ENCODE data around the gene ARHGEF16. TPM values are rescaled to one million over a fixed set of nuclear protein-coding genes. Genes with fewer than 3 reads are reported as not detected.

ARHGEF16 gene
- total RNA-seq, 1 donor from 2014 or later: 33.0 TPM

- DNase-seq (ENCODE audit: low read depth): no peak
- TF ChIP-seq, protein P1, sequence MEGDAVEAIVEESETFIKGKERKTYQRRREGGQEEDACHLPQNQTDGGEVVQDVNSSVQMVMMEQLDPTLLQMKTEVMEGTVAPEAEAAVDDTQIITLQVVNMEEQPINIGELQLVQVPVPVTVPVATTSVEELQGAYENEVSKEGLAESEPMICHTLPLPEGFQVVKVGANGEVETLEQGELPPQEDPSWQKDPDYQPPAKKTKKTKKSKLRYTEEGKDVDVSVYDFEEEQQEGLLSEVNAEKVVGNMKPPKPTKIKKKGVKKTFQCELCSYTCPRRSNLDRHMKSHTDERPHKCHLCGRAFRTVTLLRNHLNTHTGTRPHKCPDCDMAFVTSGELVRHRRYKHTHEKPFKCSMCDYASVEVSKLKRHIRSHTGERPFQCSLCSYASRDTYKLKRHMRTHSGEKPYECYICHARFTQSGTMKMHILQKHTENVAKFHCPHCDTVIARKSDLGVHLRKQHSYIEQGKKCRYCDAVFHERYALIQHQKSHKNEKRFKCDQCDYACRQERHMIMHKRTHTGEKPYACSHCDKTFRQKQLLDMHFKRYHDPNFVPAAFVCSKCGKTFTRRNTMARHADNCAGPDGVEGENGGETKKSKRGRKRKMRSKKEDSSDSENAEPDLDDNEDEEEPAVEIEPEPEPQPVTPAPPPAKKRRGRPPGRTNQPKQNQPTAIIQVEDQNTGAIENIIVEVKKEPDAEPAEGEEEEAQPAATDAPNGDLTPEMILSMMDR (IDR thresholded peaks at IDR 0.05; ENCODE audit: insufficient read depth, low read length, poor library complexity, severe bottlenecking): no peak
These were observed 67.0 kb downstream of the ARHGEF16 start for GRCh38 chr1:3521426-3521825.

DNA sequence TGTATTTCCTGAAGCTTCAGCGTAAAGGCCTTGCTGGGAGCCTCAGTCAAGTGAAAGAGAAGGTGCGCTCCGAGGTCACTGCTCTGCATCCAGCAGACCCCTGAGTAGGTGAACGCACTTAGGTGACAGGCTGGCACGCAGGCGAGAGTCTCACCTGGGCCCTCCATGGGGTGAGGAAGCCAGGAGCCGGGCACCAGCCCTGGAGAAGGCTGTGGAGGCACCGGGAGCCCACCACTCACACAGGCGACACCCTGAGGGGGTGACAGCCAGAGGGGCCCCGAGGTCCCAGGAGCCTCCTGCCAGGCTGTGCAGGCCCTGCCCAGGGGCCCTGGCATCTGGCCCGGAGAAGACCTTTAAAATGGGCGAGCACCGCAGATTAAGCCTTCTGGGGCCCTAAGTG, 67.6 kb downstream of the ARHGEF16 start:
- no peak overlapping the region for H3K4me3 ChIP-seq (ENCODE audit: low read depth, low read length)
- TF ChIP-seq, protein P1 (IDR thresholded peaks at IDR 0.05; ENCODE audit: insufficient read depth, low read length, poor library complexity, severe bottlenecking): no peak
- H3K36me3 ChIP-seq (ENCODE audit: control insufficient read depth, insufficient read depth, low read length): no peaks in the 10 kb centered on the region
- no peaks in the 10 kb centered on the region for H3K27me3 ChIP-seq (ENCODE audit: control insufficient read depth, insufficient read depth, low read length)
- DNase-seq (ENCODE audit: low read depth): no peak

More at GRCh38 chr1:3521426-3521825, 67.0 kb downstream of the ARHGEF16 start:
- Histone ChIP-seq H3K4me3 (ENCODE audit: low read depth, low read length) (no peak overlapping the region), H3K27me3 (ENCODE audit: control insufficient read depth, insufficient read depth, low read length) (no peaks in the 10 kb centered on the region), H3K36me3 (ENCODE audit: control insufficient read depth, insufficient read depth, low read length) (no peaks in the 10 kb centered on the region)

DNA sequence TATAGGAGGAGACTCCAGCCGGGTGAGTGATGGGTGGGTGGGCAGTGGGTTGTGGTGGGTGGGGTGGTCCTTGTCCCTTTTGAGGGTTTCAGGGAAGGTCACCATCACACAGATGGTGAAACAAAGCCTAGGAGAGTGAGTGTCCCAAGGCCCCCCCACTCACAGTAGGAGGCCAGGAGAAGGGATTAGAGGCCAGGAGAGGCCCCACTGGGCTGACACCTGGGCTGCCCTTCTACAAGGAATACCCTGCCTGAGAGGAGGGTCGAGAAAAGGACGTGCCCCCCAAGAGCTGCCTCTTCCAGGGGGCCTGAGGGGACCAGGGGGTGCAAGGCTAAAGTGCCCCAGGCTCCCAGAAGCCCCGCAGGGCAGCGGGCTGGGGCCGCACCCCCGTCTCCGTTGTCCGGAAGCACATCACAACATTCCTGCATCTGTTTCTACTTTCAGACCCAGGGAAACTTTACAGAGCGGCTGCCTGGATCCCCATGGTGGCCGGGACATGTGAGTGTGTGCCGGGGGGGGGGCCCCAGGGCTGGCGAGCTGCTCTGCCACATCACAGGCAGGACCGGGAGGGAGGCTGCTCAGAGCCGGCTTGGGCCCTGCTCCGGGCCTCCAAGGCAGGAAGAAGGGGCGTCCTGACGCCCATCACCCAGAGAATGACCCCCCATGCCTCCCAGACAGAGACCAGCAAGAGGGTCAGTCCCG, 68.2 kb downstream of the ARHGEF16 start:
- no peaks in the 10 kb centered on the region for H3K36me3 ChIP-seq (ENCODE audit: control insufficient read depth, insufficient read depth, low read length)
- no peaks in the 10 kb centered on the region for H3K27me3 ChIP-seq (ENCODE audit: control insufficient read depth, insufficient read depth, low read length)
- no peak overlapping the region for H3K4me3 ChIP-seq (ENCODE audit: low read depth, low read length)
- no peak for DNase-seq (ENCODE audit: low read depth)
- TF ChIP-seq, protein P1 (IDR thresholded peaks at IDR 0.05; ENCODE audit: insufficient read depth, low read length, poor library complexity, severe bottlenecking): no peak

GRCh38 chr1:3523980-3524379, 69.5 kb downstream of the ARHGEF16 start:
- no peak for DNase-seq (ENCODE audit: low read depth)
- no peaks in the 10 kb centered on the region for H3K27me3 ChIP-seq (ENCODE audit: control insufficient read depth, insufficient read depth, low read length)
- no peaks in the 10 kb centered on the region for H3K36me3 ChIP-seq (ENCODE audit: control insufficient read depth, insufficient read depth, low read length)
- H3K4me3 ChIP-seq (ENCODE audit: low read depth, low read length): no peak overlapping the region
- TF ChIP-seq, protein P1 (IDR thresholded peaks at IDR 0.05; ENCODE audit: insufficient read depth, low read length, poor library complexity, severe bottlenecking): no peak

DNA sequence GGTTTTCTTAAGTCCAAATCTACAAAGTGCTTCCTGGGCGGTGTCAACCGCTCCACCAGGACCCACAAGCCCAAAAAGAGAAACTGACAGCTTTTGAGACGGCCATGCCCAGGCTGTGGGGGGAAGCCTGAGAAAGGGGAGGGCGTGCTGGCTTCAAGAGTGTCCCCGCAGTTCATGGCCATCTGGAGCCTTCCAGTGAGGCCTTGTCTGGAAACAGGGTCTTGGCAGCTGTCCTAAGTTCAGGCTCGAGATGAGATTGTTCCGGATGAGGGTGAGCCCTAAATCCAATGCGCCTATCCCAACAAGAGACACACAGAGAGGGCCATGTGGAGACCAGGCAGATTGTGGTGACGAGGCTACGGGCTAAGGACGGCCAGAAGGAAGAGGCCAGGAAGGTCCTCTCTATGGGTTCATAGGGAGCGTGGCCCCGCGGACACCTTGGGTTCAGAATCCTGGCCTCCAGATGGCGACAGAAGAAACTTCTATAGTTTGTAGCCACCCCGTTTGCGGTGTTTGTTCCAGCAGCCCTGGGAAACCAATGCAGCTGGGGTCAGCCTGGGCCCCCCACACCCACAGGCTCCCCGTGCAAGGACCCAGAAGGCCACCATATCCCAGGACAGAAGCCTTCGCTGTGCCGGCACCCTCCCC, 70.2 kb downstream of the ARHGEF16 start:
- Histone ChIP-seq H3K36me3 (ENCODE audit: control insufficient read depth, insufficient read depth, low read length) (no peaks in the 10 kb centered on the region), H3K27me3 (ENCODE audit: control insufficient read depth, insufficient read depth, low read length) (no peaks in the 10 kb centered on the region), H3K4me3 (ENCODE audit: low read depth, low read length) (no peak overlapping the region)
- no peak for DNase-seq (ENCODE audit: low read depth)
- TF ChIP-seq, protein P1 (IDR thresholded peaks at IDR 0.05; ENCODE audit: insufficient read depth, low read length, poor library complexity, severe bottlenecking): no peak
